ENCODE data around the gene RAB25.

Gene RAB25

GRCh38 chr1:156079762-156080161 lies 18.8 kb downstream of the RAB25 start:
- no peak for DNase-seq (ENCODE audit: low read depth)

DNA sequence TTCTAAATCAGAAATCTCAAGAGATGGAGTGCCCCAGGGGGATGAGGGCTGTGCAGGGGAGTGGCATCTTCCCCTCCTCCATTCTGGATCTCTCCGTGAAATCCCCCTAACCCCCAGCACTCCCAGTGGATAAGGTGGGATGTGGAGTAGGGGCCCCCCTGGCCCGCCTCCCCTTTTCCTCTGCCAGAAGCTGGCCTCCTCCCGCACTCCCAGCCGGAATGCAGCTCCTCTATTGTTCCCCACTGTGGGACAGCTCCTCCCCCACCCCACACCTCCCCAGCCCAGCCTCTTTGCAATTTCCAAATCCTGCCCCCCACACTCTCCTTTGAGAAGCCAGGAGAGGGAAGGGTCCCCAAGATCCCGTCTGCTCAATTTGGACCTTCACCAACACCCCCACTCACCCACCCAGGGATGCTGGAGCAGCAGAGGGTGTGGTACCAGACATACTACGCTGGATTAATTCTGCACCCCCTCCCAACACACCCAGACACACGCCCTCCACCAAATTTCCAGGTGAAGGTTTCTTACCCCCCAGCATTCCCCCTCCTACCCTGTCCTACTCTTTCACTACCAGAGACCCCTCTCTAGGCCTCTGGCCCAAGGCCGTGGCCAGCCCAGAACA lies 19.4 kb downstream of the RAB25 start:
- DNase-seq (ENCODE audit: low read depth): no peak

DNA sequence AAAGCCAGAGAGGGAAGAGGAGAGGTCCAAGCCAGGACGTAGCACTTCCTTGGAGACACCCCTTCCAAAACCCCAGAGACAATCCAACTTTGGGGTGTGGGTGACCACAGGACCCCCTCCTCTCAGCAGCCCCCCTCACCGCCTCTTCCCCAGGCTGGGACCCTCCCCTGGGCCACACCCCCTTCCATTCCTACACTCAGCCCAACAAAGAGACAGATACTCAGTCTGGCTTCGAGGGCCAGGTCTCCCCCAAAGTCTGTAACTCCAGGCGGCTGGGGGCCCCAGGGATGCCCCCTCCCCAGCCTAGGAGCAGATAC lies 19.9 kb downstream of the RAB25 start:
- no peak for DNase-seq (ENCODE audit: low read depth)

DNA sequence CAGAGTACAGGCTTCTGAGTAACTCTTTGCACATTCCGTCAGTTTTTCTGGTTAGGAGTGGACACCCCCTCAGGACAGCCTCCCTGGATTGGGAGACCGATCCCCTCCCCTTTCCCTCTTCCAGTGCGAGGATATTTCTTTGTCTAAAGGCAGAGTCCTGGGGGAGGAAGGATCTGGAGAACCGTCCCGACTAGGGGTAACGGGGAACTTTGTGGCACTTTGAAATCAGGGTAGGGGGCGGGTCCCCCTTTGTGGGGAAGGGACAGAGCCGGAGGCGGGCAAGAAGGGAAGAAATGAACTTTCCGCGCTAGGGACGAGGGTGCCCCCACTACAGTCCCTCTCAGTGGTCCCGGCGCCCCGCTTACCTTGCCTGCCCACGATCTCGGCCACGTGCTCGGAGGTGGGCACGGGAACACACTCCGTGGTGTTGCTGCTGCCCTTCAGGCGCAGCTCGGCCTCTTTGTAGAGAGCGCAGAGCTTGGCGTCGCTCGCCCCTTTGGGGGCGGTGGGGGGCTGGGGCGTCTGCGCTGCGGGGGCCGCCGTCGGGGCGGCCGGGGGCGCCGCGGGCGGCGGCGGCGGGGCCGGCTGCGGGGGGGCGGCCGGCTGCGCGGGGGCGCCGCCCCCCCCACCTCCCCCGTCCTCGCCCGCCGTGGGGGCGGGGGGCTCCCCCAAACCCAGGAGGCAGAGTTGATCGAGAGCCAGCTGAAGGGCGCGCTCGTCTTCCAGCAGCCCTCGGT lies 20.4 kb downstream of the RAB25 start:
- DNase-seq (ENCODE audit: low read depth): no peak

DNA sequence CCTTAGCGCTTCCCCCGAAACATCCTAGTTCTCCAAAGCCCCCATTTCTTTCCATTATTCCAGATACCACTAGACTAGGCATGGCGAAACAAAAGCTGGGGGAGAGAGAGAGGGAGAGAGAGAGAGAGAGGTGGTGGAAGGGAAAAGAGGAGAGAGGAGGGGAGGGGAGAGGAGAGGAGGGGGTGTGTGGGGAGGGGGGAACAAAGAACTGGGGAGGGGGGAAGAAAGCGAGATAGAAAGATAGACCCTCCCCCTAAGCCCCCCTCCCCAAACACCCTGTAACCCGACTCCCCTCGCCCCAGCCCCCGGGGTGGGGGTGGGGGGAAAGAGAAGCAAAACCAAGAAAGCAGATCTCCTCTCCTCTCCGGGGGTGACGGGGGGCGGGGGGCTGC lies 21.0 kb downstream of the RAB25 start:
- no peak for DNase-seq (ENCODE audit: low read depth)

DNA sequence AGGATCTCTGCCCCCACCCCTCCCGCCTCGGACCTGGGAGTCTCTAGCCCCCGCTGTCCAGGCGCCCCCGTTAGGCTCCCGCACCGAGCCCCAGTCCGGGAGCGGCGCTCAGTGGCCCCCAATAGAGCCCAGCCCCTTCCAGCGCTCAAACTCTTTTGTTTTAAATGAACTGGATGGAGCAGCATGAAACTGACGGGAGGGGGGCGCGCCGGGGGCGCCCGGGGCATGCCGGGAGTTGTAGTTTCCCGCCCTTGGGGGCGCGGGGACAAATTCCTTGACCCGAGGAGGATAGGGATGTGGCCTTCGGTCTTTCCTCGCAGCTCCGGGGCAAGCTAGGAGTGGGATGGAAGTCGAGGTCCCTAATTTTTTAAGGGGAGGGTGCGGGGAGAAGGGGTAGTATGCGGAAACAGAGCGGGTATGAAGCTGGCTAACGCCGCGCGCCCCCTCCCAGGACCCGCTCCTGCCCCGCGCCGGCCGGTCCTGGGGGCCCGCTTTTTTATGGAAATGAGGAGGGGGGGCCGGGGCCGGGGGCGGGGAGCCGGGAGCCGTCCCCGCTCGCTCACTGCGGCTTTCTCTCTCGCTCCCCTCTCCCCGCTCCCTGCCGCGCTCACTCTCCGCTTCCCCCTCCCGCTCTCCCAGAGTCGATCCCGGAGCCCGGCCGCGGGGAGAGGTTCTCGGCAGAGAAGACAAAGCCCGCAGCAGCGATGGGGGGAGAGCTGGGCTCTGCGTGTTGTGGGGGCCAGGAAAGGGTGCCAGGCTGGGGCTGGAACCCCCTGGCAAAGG lies 21.5 kb downstream of the RAB25 start, which contains the start of gene MEX3A:
MEX3A (minus strand) TSS at position 157 of the 783 bp plus-strand sequence. CDS start 467 bp downstream, outside the sequence.
- DNase-seq (ENCODE audit: low read depth): peak; percentile 42

GRCh38 chr1:156083800-156084790 lies 23.1 kb downstream of the RAB25 start:
- DNase-seq (ENCODE audit: low read depth): no peak

DNA sequence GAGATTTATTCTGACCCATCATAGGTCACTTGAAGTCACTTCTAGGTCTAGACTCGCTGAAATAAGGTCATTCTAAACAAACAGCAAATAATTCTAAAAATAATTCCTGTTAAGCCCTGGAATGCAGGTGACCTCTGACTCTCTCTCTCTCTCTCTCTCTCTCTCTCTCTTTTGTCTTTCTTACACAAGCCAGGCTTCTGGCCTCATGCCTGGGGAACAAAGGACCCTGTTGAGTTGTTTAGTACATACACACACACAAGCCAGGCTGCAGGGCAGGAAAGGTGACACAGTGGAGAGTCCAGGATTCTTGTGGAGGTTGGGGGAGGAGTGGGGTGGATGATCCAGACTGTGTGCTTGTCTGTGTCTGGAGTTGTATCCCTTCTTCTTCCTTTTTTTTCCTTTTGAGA lies 25.3 kb downstream of the RAB25 start:
- DNase-seq (ENCODE audit: low read depth): no peak

- DNase-seq (ENCODE audit: low read depth): no peak
Observed at GRCh38 chr1:156089704-156090103, 28.7 kb downstream of the RAB25 start.

GRCh38 chr1:156090138-156090839 lies 29.3 kb downstream of the RAB25 start:
- no peak for DNase-seq (ENCODE audit: low read depth)

DNA sequence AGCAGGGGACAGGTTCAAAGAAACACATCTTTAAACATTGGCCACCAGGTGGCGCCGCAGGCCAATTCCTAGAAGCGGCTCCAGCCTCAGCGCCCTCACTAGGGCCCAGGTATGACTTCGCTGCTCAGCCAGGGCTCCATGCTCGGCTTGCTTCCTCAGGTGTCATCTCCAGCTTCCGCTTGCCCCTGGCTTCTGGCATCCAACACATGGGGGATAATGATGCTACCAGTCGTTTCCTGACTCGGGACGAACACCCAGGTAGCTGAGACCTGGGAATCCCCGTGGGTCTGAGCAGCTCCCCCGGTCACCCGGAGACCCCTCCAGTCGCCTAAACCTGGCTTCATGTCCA lies 29.9 kb downstream of the RAB25 start:
- peak; percentile 81 for DNase-seq (ENCODE audit: low read depth)

DNA sequence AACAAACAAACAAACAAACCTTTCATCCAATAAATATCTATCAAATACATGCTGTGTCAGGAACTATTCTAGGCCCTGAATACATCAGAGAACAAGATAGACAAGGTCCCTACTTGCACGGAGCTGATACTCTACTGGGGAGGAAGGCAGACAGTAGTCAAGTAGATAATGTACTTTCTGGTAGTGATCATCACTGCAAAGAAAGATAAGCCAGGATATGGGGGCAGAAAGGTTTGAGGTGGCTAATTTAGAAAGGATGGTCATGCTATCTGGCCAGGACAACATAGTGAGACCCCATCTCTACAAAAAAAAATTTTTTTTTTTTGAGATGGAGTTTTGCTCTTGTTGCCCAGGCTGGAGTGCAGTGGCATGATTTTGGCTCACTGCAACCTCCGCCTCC lies 30.6 kb downstream of the RAB25 start:
- no peak for DNase-seq (ENCODE audit: low read depth)

- DNase-seq (ENCODE audit: low read depth): no peak
Observed at GRCh38 chr1:156095906-156096508, 35.0 kb downstream of the RAB25 start.

GRCh38 chr1:156096640-156097391 lies 35.9 kb downstream of the RAB25 start:
- peak; percentile 83 for DNase-seq (ENCODE audit: low read depth)

DNA sequence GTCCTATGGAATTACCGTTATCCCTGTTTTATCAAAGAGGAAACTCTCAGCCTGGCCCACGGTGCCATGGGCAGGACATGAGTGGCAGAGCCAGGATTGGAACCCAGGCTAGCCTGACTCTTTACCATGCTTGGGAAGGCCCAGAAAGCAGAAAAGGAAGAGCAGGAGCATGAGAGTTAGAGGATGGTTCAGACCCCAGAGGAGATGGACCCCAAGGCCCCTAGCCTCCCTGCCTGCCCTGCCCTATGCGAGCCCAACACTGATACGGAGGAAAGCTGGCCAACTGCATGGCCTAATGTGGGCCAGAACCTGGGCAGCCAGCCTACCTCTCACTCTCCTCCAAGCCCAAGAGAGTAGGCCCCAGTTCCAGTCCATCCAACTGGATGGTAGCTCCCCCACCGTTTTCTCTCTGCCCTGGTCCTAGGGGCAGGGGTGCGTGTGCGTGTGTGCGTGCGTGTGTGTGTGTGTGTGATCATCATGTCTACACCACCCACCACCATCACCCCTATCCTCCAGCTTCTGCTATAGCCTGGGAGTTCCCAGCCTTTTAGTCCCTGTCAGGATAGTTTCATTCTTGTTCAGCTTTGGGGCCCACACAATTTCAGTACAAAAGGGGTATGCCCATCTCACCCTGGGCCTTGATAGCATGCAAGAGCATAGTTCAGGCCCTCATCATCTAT lies 36.7 kb downstream of the RAB25 start:
- DNase-seq (ENCODE audit: low read depth): no peak

DNA sequence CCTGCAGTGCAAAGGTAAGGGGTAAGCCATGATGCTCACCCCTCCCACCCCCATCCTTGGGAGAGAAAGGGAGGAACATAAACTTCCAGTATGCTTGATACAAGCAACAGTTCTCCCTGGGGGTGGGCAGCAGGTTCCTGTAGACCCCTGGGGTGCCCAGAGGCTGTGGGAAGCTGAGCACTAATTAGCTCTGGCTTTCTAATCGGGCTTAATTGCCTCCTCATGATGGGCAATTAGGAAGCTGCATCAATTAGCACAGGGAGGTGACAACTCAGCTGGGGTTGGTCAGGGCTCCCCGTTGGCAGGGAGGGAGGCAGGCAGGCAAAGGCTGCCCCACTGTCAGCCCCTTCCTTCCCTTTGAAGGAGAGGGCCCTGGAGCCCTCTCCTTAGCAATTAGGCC lies 37.8 kb downstream of the RAB25 start:
- no peak for DNase-seq (ENCODE audit: low read depth)

- no peak for DNase-seq (ENCODE audit: low read depth)
Observed at GRCh38 chr1:156099282-156099681, 38.3 kb downstream of the RAB25 start.

GRCh38 chr1:156100205-156100995 lies 39.4 kb downstream of the RAB25 start:
- no peak for DNase-seq (ENCODE audit: low read depth)

GRCh38 chr1:156101880-156102279 lies 40.9 kb downstream of the RAB25 start:
- DNase-seq (ENCODE audit: low read depth): no peak

Data from stimulated activated CD8-positive, alpha-beta memory T cell treated with anti-CD3 and anti-CD28 coated beads, Interleukin-4, amount 100 ng/mL, for 24 hours (primary cell).